GM23338 (cell line): ENCODE data around the gene SLC10A3. TPM values are rescaled to one million over a fixed set of nuclear protein-coding genes. Genes with fewer than 3 reads are reported as not detected.
A peak's percentile ranks its signal among the peaks of the same experiment; 100 is the strongest.

Source experiments
- ATAC-seq: fragments of 200-7000 bp; cut with Tn5 transposase; 3 replicates; pipeline ENCODE4 v1.9.1; 2020
- DNase-seq: peaks from one replicate; pipeline ENCODE4 v3.0.0-alpha.2; 2015; ENCODE audit warnings: low spot score
- H2AFZ ChIP-seq: fragments of 200-600 bp; sonication (generic); 2 replicates; pipeline ENCODE4 v1.8.0; 2016; ENCODE audit warnings: antibody characterized with exemption, mild to moderate bottlenecking, moderate library complexity
- H3F3A ChIP-seq: fragments of 200-600 bp; sonication (generic); replicated peaks from 2 replicates; pipeline ENCODE4 v1.8.0; 2017; ENCODE audit warnings: antibody characterized with exemption, mixed run types, low read depth
- H3K27ac ChIP-seq: fragments of 200-600 bp; sonication (generic); 2 replicates; pipeline ENCODE4 v1.6.1; 2016; ENCODE audit warnings: low read depth
- H3K27me3 ChIP-seq: fragments of 200-600 bp; sonication (generic); 2 replicates; pipeline ENCODE4 v1.8.0; 2016; ENCODE audit warnings: mild to moderate bottlenecking, mixed run types, moderate library complexity; ENCODE audit not compliant: insufficient read depth
- H3K36me3 ChIP-seq: fragments of 200-600 bp; sonication (generic); 2 replicates; pipeline ENCODE4 v1.8.0; 2016; ENCODE audit warnings: mild to moderate bottlenecking; ENCODE audit not compliant: insufficient read depth
- H3K4me1 ChIP-seq: fragments of 200-600 bp; sonication (generic); 2 replicates; pipeline ENCODE4 v1.8.0; 2016; ENCODE audit warnings: mild to moderate bottlenecking, moderate library complexity; ENCODE audit not compliant: insufficient read depth
- H3K4me2 ChIP-seq: fragments of 200-600 bp; sonication (generic); 2 replicates; pipeline ENCODE4 v1.7.1; 2017; ENCODE audit warnings: mixed run types
- H3K4me3 ChIP-seq: fragments of 200-600 bp; sonication (generic); 2 replicates; pipeline ENCODE4 v1.6.1; 2016; ENCODE audit warnings: mixed run types
- H3K79me2 ChIP-seq: fragments of 200-600 bp; sonication (generic); replicated peaks from 2 replicates; pipeline ENCODE4 v1.8.0; 2017; ENCODE audit warnings: mild to moderate bottlenecking; ENCODE audit not compliant: insufficient read depth
- H3K9me2 ChIP-seq: fragments of 200-600 bp; sonication (generic); 2 replicates; pipeline ENCODE4 v1.8.0; 2017; ENCODE audit not compliant: insufficient read depth
- H4K20me1 ChIP-seq: fragments of 200-600 bp; sonication (generic); replicated peaks from 2 replicates; pipeline ENCODE4 v1.8.0; 2017; ENCODE audit warnings: mild to moderate bottlenecking; ENCODE audit not compliant: insufficient read depth
- H3K27ac Mint-ChIP-seq: 2 replicates; pipeline ENCODE4 v1.8.0; 2020; ENCODE audit warnings: inconsistent platforms, mild to moderate bottlenecking, moderate library complexity, mixed read lengths
- H3K27me3 Mint-ChIP-seq: 3 replicates; pipeline ENCODE4 v1.8.0; 2022; ENCODE audit warnings: low read depth, mild to moderate bottlenecking, moderate library complexity, mixed read lengths, inconsistent platforms; ENCODE audit not compliant: insufficient read depth, poor library complexity
- H3K36me3 Mint-ChIP-seq: 3 replicates; pipeline ENCODE4 v1.8.0; 2021; ENCODE audit warnings: low read depth, mild to moderate bottlenecking, inconsistent platforms, moderate library complexity, mixed read lengths
- H3K4me1 Mint-ChIP-seq: 3 replicates; pipeline ENCODE4 v1.8.0; 2020; ENCODE audit warnings: mild to moderate bottlenecking, inconsistent platforms, mixed read lengths
- H3K4me3 Mint-ChIP-seq: 3 replicates; pipeline ENCODE4 v1.8.0; 2021; ENCODE audit warnings: moderate library complexity, mild to moderate bottlenecking, inconsistent platforms, mixed read lengths
- H3K9me3 Mint-ChIP-seq: 3 replicates; pipeline ENCODE4 v1.8.0; 2020; ENCODE audit warnings: moderate library complexity, mild to moderate bottlenecking, inconsistent platforms, mixed read lengths
- EZH2phosphoT487 ChIP-seq: fragments of 200-600 bp; sonication (generic); IDR thresholded peaks from one replicate; pipeline ENCODE4 v1.8.1; 2018; ENCODE audit warnings: antibody characterized with exemption; ENCODE audit not compliant: unreplicated experiment
- JUNB ChIP-seq: IDR thresholded peaks from one replicate; pipeline ENCODE4 v1.6.1; 2016; ENCODE audit warnings: antibody characterized with exemption; ENCODE audit not compliant: unreplicated experiment
- POLR2AphosphoS5 ChIP-seq: IDR thresholded peaks from 2 replicates; pipeline ENCODE4 v1.6.1; 2016; ENCODE audit warnings: antibody characterized with exemption, low read depth
- STAT1 ChIP-seq: IDR thresholded peaks from one replicate; pipeline ENCODE4 v1.6.1; 2016; ENCODE audit warnings: antibody characterized with exemption; ENCODE audit not compliant: unreplicated experiment
- ZNF114 ChIP-seq: fragments of 250-450 bp; sonication (Bioruptor Pico); IDR thresholded peaks from 2 replicates; pipeline ENCODE4 v1.5.0; 2020; ENCODE audit warnings: mild to moderate bottlenecking, moderate library complexity
- polyA plus RNA-seq: library from polyadenylated mRNA; unstranded; fragments of >200 nt; fragmentation: Nextera tagmentation; extraction: Ambion mirVana; gene quantifications from 2 replicates; pipeline ENCODE4 v1.2.1, GENCODE V29; 2016
- total RNA-seq: library from RNA; depleted of rRNA; stranded (reverse); fragments of >200 nt; shearing (Covaris generic); gene quantifications from 2 replicates; pipeline ENCODE4 v1.2.3, GENCODE V29; 2014
- TF ChIP-seq, protein P1 (sequence below): IDR thresholded peaks from 2 replicates; pipeline ENCODE4 v1.6.1; 2016; ENCODE audit warnings: antibody characterized with exemption

Gene SLC10A3
- total and polyA plus RNA-seq, 2 experiments from 2014 or later, result 7.6 to 17.6 TPM

DNA sequence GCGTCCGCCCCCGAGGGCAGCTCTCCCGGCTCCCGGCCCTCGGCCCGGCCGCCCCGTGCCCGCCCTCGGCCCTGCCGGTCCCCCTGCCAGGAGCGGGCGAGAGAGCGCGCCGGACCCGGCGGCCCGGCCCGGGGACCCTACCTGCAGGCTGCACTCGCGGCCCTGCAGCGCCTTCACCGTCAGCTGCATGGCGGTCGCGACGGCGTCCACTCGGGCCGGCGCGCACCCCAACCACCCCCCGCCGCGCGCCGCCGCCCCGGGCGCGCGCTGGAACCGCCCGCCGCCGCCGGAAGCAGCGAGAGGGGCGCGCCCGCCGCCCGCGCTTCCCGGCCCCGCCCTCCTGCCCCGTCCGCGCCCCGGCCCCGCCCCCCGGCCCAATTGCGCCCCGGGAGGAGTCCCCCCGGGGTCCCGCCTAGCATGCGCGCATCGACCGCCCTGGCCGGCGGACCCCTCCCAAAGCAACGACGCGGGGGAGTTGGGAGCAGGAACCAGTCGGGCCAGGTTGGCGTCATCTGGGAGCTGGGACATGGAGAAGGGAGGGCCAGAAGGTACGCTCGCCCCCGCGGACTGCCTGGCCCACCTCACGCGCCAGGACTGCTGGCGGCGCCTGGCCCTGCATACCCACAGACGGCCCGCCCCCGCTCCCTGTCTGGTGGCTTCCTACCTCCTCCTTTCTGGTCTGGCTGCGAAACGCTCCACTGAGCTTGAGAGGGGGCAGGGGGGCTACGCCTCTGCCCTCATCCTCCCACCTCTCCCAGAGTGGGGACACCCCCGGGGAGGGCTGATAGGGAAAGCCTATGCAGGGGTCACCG is 3.8 kb downstream of the SLC10A3 start, which contains the start of gene UBL4A:
Gene UBL4A, minus strand, starts transcription at position 220 of the 812 bp plus-strand sequence. Its CDS starts 31 bp downstream, at position 189.
- H3K9me3 Mint-ChIP-seq, result no peaks in the 10 kb centered on the region
- ATAC-seq, result peak; percentile 3
- DNase-seq, result peak; percentile 50
- no peaks in the 10 kb centered on the region; the same call in 1 of the 2 replicates for H4K20me1 ChIP-seq
- no peak within 1 kb of the TSS for H2AFZ ChIP-seq
- H3K4me1 Mint-ChIP-seq, result peaks cover 10% of the 10 kb centered on the region; the same call in 2 of the 3 replicates
- H3F3A ChIP-seq, result no peaks in the 10 kb centered on the region
- H3K4me3 ChIP-seq, result peak within 1 kb of the TSS; percentile 56
- H3K27ac Mint-ChIP-seq, result no peak within 1 kb of the TSS
- H3K79me2 ChIP-seq, result no peaks in the 10 kb centered on the region
- H3K27me3 Mint-ChIP-seq, result peaks cover 17% of the 10 kb centered on the region
- peak within 1 kb of the TSS; percentile 71 for H3K4me3 Mint-ChIP-seq
- H3K9me2 ChIP-seq, result no peaks in the 10 kb centered on the region
- H3K36me3 ChIP-seq, result no peaks in the 10 kb centered on the region
- H3K4me1 ChIP-seq, result no peaks in the 10 kb centered on the region
- peaks cover 5% of the 10 kb centered on the region; the same call in 2 of the 3 replicates for H3K36me3 Mint-ChIP-seq
- no peak for TF ChIP-seq ZNF114 (CRISPR knock-in tag)
- no peak for TF ChIP-seq EZH2phosphoT487
- TF ChIP-seq, protein P1, sequence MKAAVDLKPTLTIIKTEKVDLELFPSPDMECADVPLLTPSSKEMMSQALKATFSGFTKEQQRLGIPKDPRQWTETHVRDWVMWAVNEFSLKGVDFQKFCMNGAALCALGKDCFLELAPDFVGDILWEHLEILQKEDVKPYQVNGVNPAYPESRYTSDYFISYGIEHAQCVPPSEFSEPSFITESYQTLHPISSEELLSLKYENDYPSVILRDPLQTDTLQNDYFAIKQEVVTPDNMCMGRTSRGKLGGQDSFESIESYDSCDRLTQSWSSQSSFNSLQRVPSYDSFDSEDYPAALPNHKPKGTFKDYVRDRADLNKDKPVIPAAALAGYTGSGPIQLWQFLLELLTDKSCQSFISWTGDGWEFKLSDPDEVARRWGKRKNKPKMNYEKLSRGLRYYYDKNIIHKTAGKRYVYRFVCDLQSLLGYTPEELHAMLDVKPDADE, result no peak
- TF ChIP-seq JUNB, result no peak
- peak; percentile 45; the same call in 1 of the 2 replicates for TF ChIP-seq POLR2AphosphoS5
- H3K27me3 ChIP-seq, result no peaks in the 10 kb centered on the region
- no peak within 1 kb of the TSS for H3K27ac ChIP-seq
- H3K4me2 ChIP-seq, result peak within 1 kb of the TSS; percentile 80

DNA sequence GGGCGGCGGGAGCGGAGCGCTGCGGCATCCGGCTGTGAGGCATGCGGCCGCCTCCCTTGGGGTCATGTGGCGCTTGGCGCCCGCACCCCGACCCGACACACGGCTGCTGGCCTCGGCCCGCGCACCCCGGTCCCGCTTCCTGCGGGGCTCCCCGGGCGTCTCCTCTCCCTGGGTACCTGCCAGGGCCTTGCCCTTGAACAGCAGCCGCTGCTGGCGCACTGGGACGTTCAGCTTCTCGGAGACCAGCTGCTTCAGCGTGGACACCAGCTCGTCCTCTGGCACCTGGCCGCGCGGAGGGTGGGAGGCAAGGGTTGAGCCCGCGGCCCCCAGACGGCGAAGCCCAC is 4.4 kb downstream of the SLC10A3 start:
- no peaks in the 10 kb centered on the region for H3K4me1 ChIP-seq
- peak; percentile 7 for DNase-seq
- H3K9me2 ChIP-seq, result no peaks in the 10 kb centered on the region
- peak overlapping the region; percentile 80 for H3K4me2 ChIP-seq
- no peaks in the 10 kb centered on the region for H3K27me3 ChIP-seq
- Mint-ChIP-seq H3K27ac (no peak overlapping the region), H3K4me3 (no peak overlapping the region; the same call in 2 of the 3 replicates), H3K9me3 (no peaks in the 10 kb centered on the region), H3K4me1 (peaks cover 10% of the 10 kb centered on the region; the same call in 2 of the 3 replicates), H3K36me3 (peaks cover 5% of the 10 kb centered on the region; the same call in 2 of the 3 replicates), H3K27me3 (peaks cover 15% of the 10 kb centered on the region)
- no peaks in the 10 kb centered on the region for H3K36me3 ChIP-seq
- no peaks in the 10 kb centered on the region for H3K79me2 ChIP-seq
- no peaks in the 10 kb centered on the region; the same call in 1 of the 2 replicates for H4K20me1 ChIP-seq
- H3F3A ChIP-seq, result no peaks in the 10 kb centered on the region
- H2AFZ ChIP-seq, result no peak overlapping the region
- TF ChIP-seq STAT1, result no peak
- H3K27ac ChIP-seq, result no peak overlapping the region
- no peak; the same call in 2 of the 3 replicates for ATAC-seq
- H3K4me3 ChIP-seq, result peak overlapping the region; percentile 56
